SKM-1 (cell line): ENCODE measurements around the gene PLB1.
A peak's percentile ranks its signal among the peaks of the same experiment; 100 is the strongest.

Experiments used
- DNase-seq: peaks from one replicate; lab custom pipeline; 2025; ENCODE audit not compliant: unreplicated experiment; lab: John Stamatoyannopoulos, UW

Gene PLB1

DNA sequence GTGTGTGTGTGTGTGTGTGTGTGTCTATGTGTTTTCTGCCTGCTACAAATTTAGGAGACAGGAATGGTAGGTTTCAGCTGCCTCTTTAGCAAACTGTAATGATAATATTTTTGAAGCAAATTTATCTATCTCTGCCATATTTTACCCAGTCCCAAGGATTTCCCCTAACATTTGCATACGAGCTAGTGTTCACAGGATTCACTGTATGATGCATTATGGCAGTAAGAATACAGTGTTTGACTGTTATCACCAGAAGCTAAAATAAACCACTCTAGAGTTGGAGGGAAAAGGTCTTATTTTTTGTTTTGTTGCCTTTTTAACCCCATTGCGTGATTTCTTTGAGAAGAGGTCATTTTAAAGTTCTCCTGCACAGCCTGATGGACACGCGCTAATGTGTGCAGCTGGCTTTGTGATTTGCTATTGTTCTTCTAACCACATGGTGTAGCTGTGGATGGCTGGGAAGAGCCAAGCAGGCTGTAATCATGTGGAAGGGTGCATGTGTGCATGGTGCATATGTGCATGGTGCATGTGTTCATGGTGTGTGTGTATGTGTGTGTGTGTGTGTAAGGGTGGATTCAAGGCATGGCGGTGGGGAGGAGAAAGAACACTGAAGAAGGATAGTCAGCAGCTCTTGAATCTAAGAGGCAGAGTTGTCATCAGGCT, 62.4 kb downstream of the PLB1 start:
- DNase-seq = no peak

- DNase-seq = no peak
These were observed 63.1 kb downstream of the PLB1 start for GRCh38 chr2:28558918-28559317.

- DNase-seq = no peak
These were observed 68.0 kb downstream of the PLB1 start for GRCh38 chr2:28563869-28564268.

GRCh38 chr2:28564346-28564745, 68.5 kb downstream of the PLB1 start:
- no peak for DNase-seq

- DNase-seq = no peak
These were observed 69.2 kb downstream of the PLB1 start for GRCh38 chr2:28565033-28565432.

DNA sequence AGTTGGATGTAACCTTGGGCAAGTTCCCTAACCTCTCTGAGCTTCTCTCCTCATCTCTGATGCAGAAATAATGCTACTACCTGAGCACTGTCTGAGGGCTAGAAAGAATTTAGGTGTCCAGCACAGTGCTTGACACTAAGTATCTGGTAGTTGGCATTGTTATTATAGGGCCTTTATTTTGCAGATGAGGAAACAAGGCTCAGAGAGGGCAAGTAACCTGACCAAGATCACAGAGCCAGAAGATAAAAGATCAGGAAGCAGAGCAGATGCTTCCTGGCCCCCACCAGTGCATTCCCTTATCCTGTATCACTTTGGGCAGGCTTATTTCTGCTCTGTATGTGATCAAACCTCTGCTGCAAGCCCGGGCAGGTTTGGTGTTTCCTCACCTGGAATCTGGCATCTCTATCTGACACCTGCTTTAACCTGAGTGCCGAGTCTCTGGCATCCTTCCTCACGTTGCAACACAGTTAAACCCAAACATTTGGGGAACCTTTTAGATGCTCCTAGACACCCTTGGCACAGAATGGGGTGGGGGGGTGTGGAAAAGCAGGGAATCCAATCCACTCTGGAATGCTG, 69.9 kb downstream of the PLB1 start:
- no peak for DNase-seq

DNA sequence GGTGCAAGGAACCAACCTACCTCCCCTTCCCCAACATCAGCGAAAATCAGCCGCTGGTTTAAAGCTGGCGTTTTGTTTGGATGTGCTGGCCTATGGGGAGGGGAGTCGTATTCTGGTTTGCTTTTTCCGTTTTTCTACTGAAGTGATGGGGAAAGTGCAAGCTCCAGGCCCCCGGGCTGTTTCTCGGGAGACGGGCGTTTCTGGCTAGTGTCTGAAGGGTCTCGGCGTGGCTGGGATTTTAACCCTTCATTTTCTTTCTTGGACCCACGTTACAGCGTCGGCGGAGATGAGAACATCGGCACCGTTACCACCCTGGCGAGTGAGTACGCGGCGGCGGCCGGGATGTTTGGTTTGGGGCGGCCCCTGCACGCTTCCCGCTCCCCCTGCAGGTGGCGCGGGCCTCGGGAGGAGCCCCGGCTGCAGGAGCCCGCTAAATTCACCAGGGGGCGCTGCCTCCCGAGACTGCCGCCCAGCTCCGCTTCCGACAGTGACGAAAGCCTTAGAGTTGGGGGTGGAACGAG, 70.7 kb downstream of the PLB1 start:
- peak; percentile 46 for DNase-seq

DNA sequence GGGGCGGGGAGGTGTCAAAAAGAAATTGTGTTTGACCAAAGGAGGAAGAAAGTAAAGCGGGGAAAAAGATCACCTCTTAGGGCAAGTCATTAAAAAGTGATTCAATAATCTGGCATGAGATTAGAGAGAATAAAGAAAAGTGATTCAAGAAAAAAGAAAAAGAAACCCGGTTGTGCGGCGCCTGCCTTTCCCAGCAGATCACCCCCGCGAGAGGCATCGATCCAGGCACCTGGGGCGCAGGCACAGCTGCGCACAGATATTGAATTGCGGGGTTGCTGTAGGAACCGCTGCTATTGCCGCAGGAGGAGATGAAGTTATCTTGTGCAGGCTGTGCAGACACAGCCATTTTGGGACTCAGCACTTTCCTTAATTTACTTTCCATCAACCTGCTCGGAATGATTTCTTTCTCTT, 71.2 kb downstream of the PLB1 start:
- DNase-seq = no peak

DNA sequence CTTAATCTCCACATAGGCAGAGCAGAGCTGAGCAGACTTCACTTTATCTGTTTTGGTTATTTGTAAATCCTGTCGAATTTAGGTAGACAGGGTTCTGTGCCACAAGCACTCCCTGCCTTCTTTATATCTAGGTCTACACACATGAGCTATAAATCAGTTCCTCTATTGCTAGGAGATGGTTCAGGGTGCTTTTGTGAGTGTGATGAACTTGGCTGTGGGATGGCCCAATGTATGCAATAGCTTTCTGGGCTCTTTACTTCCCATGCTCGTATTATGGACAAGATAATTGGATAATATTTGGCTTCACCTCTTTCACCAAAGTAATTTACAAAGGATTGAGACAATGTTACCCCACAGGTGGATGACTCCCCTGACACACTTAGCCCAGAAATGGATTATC, 72.2 kb downstream of the PLB1 start:
- no peak for DNase-seq

GRCh38 chr2:28568533-28568932, 72.7 kb downstream of the PLB1 start:
- DNase-seq = no peak

DNA sequence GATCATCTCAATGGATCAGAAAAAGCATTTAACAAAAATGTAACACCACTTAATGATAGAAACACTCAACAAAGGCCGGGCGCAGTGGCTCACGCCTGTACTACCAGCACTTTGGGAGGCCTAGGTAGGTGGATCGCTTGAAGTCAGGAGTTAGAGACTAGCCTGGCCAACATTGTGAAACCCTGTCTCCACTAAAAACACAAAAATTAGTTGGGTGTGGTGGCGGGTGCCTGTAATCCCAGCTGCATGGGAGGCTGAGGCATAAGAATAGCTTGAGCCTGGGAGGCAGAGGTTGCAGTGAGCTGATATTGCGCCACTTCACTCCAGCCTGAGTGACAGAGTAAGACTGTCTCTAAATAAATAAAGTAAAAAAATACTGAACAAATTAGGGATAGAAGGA, 74.6 kb downstream of the PLB1 start:
- no peak for DNase-seq

GRCh38 chr2:28576714-28577113, 80.9 kb downstream of the PLB1 start:
- DNase-seq = no peak

DNA sequence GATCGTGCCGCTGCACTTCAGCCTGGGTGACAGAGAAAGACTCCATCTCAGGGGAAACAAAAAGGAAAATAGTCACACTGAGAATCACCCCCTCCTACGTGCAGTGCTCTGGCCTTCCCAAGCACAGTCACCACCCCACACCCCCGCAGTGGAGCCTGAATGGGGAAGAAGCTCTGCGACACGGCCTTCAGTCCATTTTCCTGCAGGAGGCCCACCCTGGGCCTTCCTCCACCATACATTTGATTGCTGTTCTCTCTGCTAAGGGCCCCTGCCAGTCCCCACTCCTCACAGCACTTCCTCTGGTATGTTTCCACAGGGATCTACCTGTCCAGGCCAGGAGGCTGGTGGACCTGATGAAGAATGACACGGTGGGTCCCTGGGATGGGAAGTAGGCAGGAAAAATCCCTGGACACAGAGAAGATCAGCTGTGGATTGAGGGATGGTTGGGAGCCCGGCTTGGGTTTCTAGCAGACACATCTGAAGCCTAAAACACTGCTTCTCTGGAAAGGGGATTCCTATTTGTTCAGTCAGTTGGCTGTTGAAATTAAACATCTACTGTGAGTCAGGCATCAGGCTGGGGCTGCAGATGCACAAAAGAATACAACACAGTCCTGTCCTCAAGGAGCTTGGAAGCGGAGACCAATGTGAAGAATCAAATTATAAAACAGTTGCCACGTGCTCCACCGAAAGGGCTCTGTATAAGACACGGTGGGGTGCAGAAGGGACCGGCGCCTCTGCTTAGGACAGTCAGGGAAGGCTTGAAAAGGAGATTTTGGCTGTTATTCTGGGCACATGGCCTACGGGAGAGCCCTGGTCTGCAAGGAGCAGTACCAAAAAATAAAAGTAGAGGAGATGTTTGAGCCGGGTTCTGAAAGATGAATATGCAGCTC, 82.2 kb downstream of the PLB1 start:
- DNase-seq = no peak

- DNase-seq = no peak
These were observed 82.9 kb downstream of the PLB1 start for GRCh38 chr2:28578774-28579173.

GRCh38 chr2:28579606-28580005, 83.7 kb downstream of the PLB1 start:
- no peak for DNase-seq

DNA sequence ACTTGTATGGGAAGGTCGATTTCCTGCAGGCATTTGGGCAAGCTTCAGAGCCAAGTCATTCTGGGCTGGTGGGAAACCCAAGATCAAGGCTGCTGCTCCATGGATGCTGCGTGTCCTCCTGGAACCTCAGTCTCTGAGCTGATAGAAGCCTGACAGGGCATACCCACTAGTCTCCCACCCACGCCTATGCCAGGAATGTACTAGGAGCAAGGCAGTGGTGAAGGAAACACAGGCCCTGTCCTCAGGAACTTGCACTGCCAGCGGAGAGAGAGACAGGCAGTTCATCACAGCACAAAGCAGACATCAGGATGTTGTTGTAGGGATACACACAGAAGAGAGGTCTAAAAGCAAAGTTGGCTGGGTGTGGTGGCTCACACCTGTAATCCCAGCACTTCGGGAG, 84.2 kb downstream of the PLB1 start:
- DNase-seq = no peak

- DNase-seq = no peak
These were observed 85.5 kb downstream of the PLB1 start for GRCh38 chr2:28581312-28581711.

DNA sequence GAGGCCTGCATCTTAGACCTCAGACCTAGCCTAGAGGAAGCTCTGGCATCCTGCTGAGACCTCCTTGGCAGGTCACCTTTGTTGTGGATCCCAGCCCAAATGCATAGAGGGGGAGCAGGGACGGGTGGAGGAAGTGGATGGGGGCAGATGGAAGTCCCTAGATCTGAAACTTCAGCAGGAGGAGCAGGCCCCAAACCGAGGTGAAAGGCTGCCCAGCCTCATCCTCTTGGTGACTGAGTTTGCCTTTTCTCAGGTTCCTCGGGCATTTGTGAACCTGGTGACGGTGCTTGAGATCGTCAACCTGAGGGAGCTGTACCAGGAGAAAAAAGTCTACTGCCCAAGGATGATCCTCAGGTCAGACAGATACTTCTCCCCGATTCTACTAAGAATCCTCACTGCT, 86.3 kb downstream of the PLB1 start:
- no peak for DNase-seq

- no peak for DNase-seq
These were observed 86.7 kb downstream of the PLB1 start for GRCh38 chr2:28582595-28582994.

DNA sequence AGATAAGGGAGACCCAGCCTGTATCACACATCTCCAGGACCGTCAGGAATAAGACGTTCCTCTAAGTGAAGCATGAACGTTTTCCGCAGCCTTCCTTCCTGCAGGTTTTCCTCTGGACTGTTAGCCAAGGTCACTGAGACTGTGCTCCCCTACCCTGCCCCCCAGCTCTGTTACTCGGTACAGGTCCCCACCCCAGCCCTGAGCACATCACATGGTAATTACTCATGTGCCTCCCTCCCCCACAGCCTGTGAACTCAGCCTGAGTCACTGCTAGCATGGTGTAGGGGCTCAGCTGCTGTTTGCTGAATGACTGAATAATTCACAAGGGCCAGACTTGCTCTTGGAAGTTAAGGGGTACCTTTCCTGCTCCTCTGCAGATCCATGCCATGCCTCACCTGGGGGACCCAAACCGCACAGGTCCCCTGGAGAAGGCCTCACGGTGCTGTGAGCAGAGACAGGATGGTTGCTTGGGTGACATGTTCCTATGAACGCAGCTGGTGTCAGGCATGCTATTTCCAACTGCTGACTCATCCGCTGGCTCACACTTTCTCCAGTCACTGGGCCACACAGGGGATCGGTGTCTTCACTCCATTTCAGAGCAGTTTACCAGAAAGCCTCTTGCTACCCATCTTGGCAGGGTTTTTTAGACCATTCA, 88.2 kb downstream of the PLB1 start:
- peak; percentile 19 for DNase-seq

GRCh38 chr2:28586867-28587266, 91.0 kb downstream of the PLB1 start:
- DNase-seq = no peak
